ENCODE results near the gene PXDC1.

DNA sequence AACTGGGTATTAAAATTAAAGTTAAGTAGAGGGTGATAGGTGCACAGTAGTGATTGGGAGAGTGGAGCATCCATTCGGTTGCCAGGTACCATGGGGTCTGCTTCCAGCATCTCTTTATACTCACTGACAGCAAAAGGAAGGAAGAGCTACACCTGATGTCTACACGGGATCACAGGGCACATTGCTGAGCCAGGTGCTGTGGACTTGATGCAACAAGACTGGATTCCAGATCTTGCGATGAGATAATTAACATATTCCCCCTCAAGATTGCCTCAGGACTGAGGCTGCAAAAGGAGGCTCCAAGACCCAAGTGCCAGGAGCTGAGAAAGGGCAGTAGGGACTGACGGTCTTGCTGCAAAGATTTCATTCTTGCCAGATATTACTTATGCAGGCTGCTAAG lies 72.6 kb downstream of the PXDC1 start:
- TF ChIP-seq POLR2A (IDR thresholded peaks at IDR 0.05): no peak
- TF ChIP-seq, protein P1, sequence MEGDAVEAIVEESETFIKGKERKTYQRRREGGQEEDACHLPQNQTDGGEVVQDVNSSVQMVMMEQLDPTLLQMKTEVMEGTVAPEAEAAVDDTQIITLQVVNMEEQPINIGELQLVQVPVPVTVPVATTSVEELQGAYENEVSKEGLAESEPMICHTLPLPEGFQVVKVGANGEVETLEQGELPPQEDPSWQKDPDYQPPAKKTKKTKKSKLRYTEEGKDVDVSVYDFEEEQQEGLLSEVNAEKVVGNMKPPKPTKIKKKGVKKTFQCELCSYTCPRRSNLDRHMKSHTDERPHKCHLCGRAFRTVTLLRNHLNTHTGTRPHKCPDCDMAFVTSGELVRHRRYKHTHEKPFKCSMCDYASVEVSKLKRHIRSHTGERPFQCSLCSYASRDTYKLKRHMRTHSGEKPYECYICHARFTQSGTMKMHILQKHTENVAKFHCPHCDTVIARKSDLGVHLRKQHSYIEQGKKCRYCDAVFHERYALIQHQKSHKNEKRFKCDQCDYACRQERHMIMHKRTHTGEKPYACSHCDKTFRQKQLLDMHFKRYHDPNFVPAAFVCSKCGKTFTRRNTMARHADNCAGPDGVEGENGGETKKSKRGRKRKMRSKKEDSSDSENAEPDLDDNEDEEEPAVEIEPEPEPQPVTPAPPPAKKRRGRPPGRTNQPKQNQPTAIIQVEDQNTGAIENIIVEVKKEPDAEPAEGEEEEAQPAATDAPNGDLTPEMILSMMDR (IDR thresholded peaks at IDR 0.05): no peak

Data from right lobe of liver (tissue), 4 donors.